SK-N-SH treated with all-trans-retinoic acid at 6 μM for 48 hours (cell line): ENCODE measurements around the gene IL18R1.

ENCODE experiments used
- ATAC-seq: fragments of 200-7000 bp; cut with Tn5 transposase; 3 replicates; pipeline ENCODE4 v1.9.1; 2020; ENCODE audit warnings: mild to moderate bottlenecking, moderate library complexity
- ARNTL ChIP-seq: fragments of 450-650 bp; formaldehyde crosslinking; IDR thresholded peaks from 2 replicates; pipeline ENCODE4 v1.5.0; 2020; ENCODE audit warnings: low read depth, mild to moderate bottlenecking, moderate library complexity, borderline replicate concordance
- CREB5 ChIP-seq: fragments of 250-450 bp; sonication (Bioruptor Pico); IDR thresholded peaks from 2 replicates; pipeline ENCODE4 v1.5.1; 2020; ENCODE audit warnings: low read depth, mild to moderate bottlenecking, moderate library complexity
- CSDC2 ChIP-seq: fragments of 250-450 bp; sonication (Bioruptor Pico); IDR thresholded peaks from 2 replicates; pipeline ENCODE4 v1.5.0; 2020; ENCODE audit warnings: mild to moderate bottlenecking, moderate library complexity
- CSRNP3 ChIP-seq: fragments of 250-450 bp; sonication (Bioruptor Pico); IDR thresholded peaks from 2 replicates; pipeline ENCODE4 v1.5.1; 2021; ENCODE audit warnings: mild to moderate bottlenecking, moderate library complexity
- GLIS3 ChIP-seq: fragments of 250-450 bp; sonication (Bioruptor Pico); IDR thresholded peaks from 2 replicates; pipeline ENCODE4 v1.5.0; 2020; ENCODE audit warnings: mild to moderate bottlenecking, moderate library complexity
- ISL1 ChIP-seq: fragments of 250-450 bp; sonication (Bioruptor Pico); IDR thresholded peaks from 2 replicates; pipeline ENCODE4 v2.1.2; 2022; ENCODE audit warnings: mild to moderate bottlenecking, moderate library complexity
- OSR1 ChIP-seq: fragments of 250-450 bp; sonication (Bioruptor Pico); IDR thresholded peaks from 2 replicates; pipeline ENCODE4 v1.8.0; 2022; ENCODE audit warnings: moderate library complexity, mild to moderate bottlenecking, inconsistent platforms
- PATZ1 ChIP-seq: fragments of 250-450 bp; sonication (Bioruptor Pico); IDR thresholded peaks from 2 replicates; pipeline ENCODE4 v1.8.0; 2020; ENCODE audit warnings: mild to moderate bottlenecking, moderate library complexity, borderline replicate concordance
- POU6F1 ChIP-seq: fragments of 250-450 bp; sonication (Bioruptor Pico); IDR thresholded peaks from 2 replicates; pipeline ENCODE4 v1.8.0; 2021; ENCODE audit warnings: low read depth, mild to moderate bottlenecking, moderate library complexity, borderline replicate concordance
- PPARA ChIP-seq: fragments of 250-450 bp; sonication (Bioruptor Pico); IDR thresholded peaks from 2 replicates; pipeline ENCODE4 v1.5.0; 2020; ENCODE audit warnings: mild to moderate bottlenecking, borderline replicate concordance
- RARB ChIP-seq: fragments of 250-450 bp; sonication (Bioruptor Pico); IDR thresholded peaks from 2 replicates; pipeline ENCODE4 v1.8.0; 2021; ENCODE audit warnings: mild to moderate bottlenecking, moderate library complexity
- SNAI2 ChIP-seq: fragments of 250-450 bp; sonication (Bioruptor Pico); IDR thresholded peaks from 2 replicates; pipeline ENCODE4 v1.5.0; 2020; ENCODE audit warnings: mild to moderate bottlenecking, moderate library complexity
- TCF4 ChIP-seq: fragments of 250-450 bp; sonication (Bioruptor Pico); IDR thresholded peaks from 2 replicates; pipeline ENCODE4 v1.8.0; 2021; ENCODE audit warnings: mild to moderate bottlenecking, moderate library complexity, borderline replicate concordance
- TOX ChIP-seq: fragments of 250-450 bp; sonication (Bioruptor Pico); IDR thresholded peaks from 2 replicates; pipeline ENCODE4 v1.8.0; 2021; ENCODE audit warnings: mild to moderate bottlenecking, moderate library complexity, borderline replicate concordance
- TSHZ2 ChIP-seq: fragments of 250-450 bp; sonication (Bioruptor Pico); IDR thresholded peaks from 2 replicates; pipeline ENCODE4 v1.5.0; 2020; ENCODE audit warnings: mild to moderate bottlenecking, moderate library complexity
- ZFP3 ChIP-seq: fragments of 250-450 bp; sonication (Bioruptor Pico); IDR thresholded peaks from 2 replicates; pipeline ENCODE4 v1.5.0; 2020; ENCODE audit warnings: mild to moderate bottlenecking, moderate library complexity
- ZFP30 ChIP-seq: fragments of 450-650 bp; formaldehyde crosslinking; IDR thresholded peaks from 2 replicates; pipeline ENCODE4 v1.5.0; 2022; ENCODE audit warnings: mild to moderate bottlenecking, moderate library complexity
- ZNF565 ChIP-seq: fragments of 450-650 bp; formaldehyde crosslinking; conservative IDR thresholded peaks from 2 replicates; pipeline ENCODE4 v1.5.0; 2020; ENCODE audit warnings: low read depth, mild to moderate bottlenecking, moderate library complexity
- ZNF70 ChIP-seq: fragments of 450-650 bp; formaldehyde crosslinking; IDR thresholded peaks from 2 replicates; pipeline ENCODE4 v1.5.0; 2020; ENCODE audit warnings: mild to moderate bottlenecking, moderate library complexity
- ZNF8 ChIP-seq: fragments of 450-650 bp; formaldehyde crosslinking; IDR thresholded peaks from 2 replicates; pipeline ENCODE4 v1.5.0; 2020; ENCODE audit warnings: mild to moderate bottlenecking, moderate library complexity

IL18R1 gene

GRCh38 chr2:102350137-102350793, 5.3 kb upstream of the IL18R1 start:
- TF ChIP-seq PPARA (CRISPR knock-in tag) (no peak), RARB (CRISPR knock-in tag) (no peak)
- no peak for ATAC-seq

- no peak for TF ChIP-seq GLIS3 (CRISPR knock-in tag)
- TF ChIP-seq TOX (CRISPR knock-in tag), result no peak
- no peak for TF ChIP-seq ARNTL (CRISPR knock-in tag)
- TF ChIP-seq SNAI2 (CRISPR knock-in tag), result no peak
- TF ChIP-seq PATZ1 (CRISPR knock-in tag), result no peak
- TF ChIP-seq CSRNP3, result no peak
- no peak for TF ChIP-seq ZNF565
- no peak for TF ChIP-seq ISL1 (CRISPR knock-in tag)
- no peak for TF ChIP-seq POU6F1 (CRISPR knock-in tag)
- TF ChIP-seq ZNF8 (CRISPR knock-in tag), result no peak
- no peak for TF ChIP-seq TCF4 (CRISPR knock-in tag)
- no peak for ATAC-seq
Measured at GRCh38 chr2:102356381-102356712, 751 bp downstream of the IL18R1 start.

GRCh38 chr2:102356741-102357140, 1.1 kb downstream of the IL18R1 start:
- no peak for TF ChIP-seq GLIS3 (CRISPR knock-in tag)
- TF ChIP-seq ZNF8 (CRISPR knock-in tag), result no peak
- ATAC-seq, result no peak

GRCh38 chr2:102357937-102358336, 2.3 kb downstream of the IL18R1 start:
- TF ChIP-seq OSR1 (no peak), CREB5 (CRISPR knock-in tag) (no peak), ZNF565 (no peak), SNAI2 (CRISPR knock-in tag) (no peak)
- no peak for ATAC-seq

GRCh38 chr2:102358496-102358895, 2.9 kb downstream of the IL18R1 start:
- TF ChIP-seq ZNF8 (CRISPR knock-in tag) (no peak), RARB (CRISPR knock-in tag) (no peak), ZNF70 (CRISPR knock-in tag) (no peak)
- ATAC-seq, result no peak

GRCh38 chr2:102359527-102359926, 3.9 kb downstream of the IL18R1 start:
- TF ChIP-seq ARNTL (CRISPR knock-in tag) (no peak), ZNF8 (CRISPR knock-in tag) (no peak), OSR1 (no peak), ZFP3 (CRISPR knock-in tag) (no peak), ZFP30 (no peak), PPARA (CRISPR knock-in tag) (no peak), TSHZ2 (CRISPR knock-in tag) (no peak), RARB (CRISPR knock-in tag) (no peak), CSDC2 (CRISPR knock-in tag) (no peak)

More at GRCh38 chr2:102359527-102359926, 3.9 kb downstream of the IL18R1 start:
- no peak for ATAC-seq
